Germinal center (tissue), 1 donor: ENCODE data around the gene NCOA4.
A peak's percentile ranks its signal among the peaks of the same experiment; 100 is the strongest.
"Not testable (repeated sequence)": the region's sequence is repeated elsewhere in the genome, so short reads cannot be mapped to it uniquely, and the experiment has no call there.

ENCODE experiments used
- DNase-seq: peaks from one replicate; pipeline ENCODE4 v3.0.0; 2012; ENCODE audit warnings: mixed read lengths, low spot score

The NCOA4 gene

GRCh38 chr10:46052057-46052790, 21.8 kb upstream of the NCOA4 start:
- DNase-seq, result no peak

GRCh38 chr10:46050941-46051623, 20.7 kb upstream of the NCOA4 start:
- no peak for DNase-seq

- DNase-seq, result not testable (repeated sequence)
These were observed 19.0 kb upstream of the NCOA4 start for GRCh38 chr10:46049497-46049831.

DNA sequence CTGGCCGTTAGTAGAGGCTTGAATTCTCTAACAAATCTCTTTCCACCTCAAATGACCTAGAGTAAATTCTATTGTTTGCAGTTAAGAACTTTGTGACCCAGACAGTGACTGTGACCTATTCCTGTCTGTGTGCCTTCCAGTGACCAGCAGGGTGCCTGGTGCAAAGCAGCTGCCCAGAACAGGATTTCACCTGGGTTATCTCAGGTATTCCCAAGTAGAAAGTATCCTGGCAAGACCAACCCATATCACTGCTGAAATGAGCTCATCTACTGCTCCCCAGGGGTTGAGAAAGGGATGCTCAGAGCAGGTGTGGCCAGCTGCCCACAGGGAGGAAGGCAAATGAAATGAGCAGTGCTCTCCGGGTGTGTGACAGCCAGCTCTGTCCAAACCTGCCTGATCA, 17.7 kb upstream of the NCOA4 start:
- no peak for DNase-seq

GRCh38 chr10:46046261-46046660, 15.8 kb upstream of the NCOA4 start, which contains the start of gene MSMB:
MSMB (minus strand) TSS chr10:46046269; CDS start chr10:46046237, 32 bp downstream.
- DNase-seq, result no peak

DNA sequence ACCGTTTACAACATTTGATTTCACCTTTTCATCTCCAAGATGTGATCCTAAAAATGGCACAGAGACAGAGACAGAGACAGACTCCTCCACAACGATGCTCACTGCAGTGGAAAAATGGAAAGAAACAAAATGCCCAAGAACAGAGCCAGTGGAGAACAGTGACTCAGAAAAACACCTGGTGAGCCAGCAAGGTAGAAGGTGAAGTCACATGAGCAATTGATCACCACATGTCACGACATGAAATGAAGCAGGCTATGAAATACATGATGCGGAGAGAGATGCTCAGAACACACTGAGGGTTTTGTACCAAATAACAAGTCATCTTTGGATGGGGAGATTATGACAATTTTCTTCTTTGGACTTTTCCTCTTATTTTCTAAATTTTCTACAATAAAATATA, 12.1 kb upstream of the NCOA4 start:
- no peak for DNase-seq

DNA sequence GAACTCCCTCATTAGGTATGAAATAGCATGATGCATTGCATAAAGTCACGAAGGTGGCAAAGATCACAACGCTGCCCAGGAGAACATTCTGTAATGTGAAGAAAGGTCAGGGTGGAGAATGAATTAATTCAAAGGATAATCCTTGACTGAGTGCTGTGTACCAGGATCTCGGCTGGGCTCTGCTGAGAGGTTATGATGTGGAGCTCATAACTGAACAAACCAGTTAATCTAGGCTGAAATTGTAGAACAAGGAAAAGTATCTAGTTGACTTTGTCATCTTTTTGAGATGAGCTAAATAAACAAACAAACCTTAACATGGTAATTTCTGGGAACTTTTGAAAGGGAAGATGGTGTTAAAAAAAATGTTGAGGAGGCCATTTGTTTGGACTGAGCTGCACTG, 9.6 kb upstream of the NCOA4 start:
- DNase-seq, result no peak

GRCh38 chr10:46037107-46037825, 6.8 kb upstream of the NCOA4 start:
- DNase-seq, result no peak

- DNase-seq, result no peak
These were observed 5.8 kb upstream of the NCOA4 start for GRCh38 chr10:46035923-46036849.

DNA sequence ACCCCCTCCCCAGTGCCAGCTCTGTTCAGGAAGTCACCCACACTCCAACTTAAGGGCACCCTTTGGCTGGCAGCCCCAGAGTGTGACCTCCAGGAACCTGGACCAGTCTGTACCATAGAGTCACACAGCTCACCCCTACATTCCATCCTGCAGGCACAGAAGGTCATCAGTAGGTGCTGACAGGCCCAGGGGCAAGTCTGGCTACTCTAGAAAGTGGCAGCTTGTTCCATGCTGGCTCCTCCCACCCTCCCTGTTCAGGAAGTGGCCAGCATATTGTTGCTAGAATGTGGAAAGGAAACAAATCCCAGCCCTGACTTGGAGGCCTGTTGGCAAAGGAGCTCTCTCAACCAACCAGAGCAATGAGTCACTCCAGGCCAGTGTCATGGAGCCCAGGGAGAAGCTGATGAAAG, 3.2 kb upstream of the NCOA4 start:
- no peak for DNase-seq

GRCh38 chr10:46031648-46032532, 1.5 kb upstream of the NCOA4 start:
- no peak for DNase-seq

DNA sequence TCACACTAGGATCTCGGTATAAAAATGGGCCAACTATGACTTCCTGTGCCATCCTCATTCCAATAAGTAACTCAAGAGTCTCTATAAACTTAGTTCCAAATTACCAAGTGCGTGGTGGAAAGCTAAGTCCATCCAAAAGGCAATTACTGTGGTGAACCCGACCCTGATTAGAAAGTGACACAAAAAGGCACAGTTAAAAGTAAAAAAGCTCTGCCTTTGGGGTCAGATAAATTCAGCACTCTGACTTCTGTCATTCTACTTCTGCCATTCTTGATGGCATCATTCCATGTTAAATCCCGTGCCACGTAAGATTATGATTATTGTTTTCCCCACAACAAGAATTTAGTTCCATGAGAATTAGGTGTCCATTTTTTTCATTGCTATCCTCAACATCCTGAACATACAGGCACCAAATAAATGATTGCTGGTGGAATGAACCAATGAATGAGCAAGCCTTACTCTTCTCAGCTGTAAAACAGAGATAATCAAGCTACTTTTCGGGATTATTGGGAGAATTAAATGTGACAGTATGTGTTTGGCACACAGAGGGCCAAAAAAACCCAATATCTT, 877 bp downstream of the NCOA4 start:
- no peak for DNase-seq

- DNase-seq, result peak; percentile 56
These were observed 1.6 kb downstream of the NCOA4 start for GRCh38 chr10:46028584-46029460.

- no peak for DNase-seq
These were observed 4.3 kb downstream of the NCOA4 start for GRCh38 chr10:46026106-46026505.

- DNase-seq, result no peak
These were observed 5.0 kb downstream of the NCOA4 start for GRCh38 chr10:46025406-46025805.

DNA sequence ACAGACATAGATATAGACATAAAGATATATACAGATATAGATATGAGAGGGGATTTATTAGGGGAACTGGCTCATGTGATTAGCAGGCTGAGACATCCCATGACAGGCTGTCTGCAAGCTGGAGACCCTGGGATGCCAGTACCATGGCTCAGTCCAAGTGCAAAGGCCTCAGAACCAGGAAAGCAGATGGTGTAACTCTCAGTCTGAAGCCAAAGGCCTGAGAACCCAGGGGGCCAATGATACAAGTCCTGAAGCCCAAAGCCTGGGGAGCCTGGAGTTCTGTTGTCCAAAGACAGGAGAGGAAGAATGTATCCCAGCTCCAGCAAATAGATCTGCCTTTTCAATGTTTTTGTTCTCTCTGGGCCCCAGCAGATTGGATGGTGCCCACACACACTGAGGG, 5.5 kb downstream of the NCOA4 start:
- DNase-seq, result no peak

GRCh38 chr10:46022978-46023702, 7.3 kb downstream of the NCOA4 start:
- peak; percentile 82 for DNase-seq

GRCh38 chr10:46020344-46020657, 10.1 kb downstream of the NCOA4 start:
- DNase-seq, result no peak
